ENCODE measurements around the gene COL19A1. TPM values are rescaled to one million over a fixed set of nuclear protein-coding genes. Genes with fewer than 3 reads are reported as not detected.

Gene COL19A1
- polyA plus RNA-seq, 1 donor (not counting 4 experiments of a cell fraction or from before 2014, with no cell fraction given) = not detected

GRCh38 chr6:70225055-70225454, 358.7 kb downstream of the COL19A1 start:
- no peak for TF ChIP-seq CTCF (optimal IDR thresholded peaks at IDR 0.05 in 1 of 3, IDR thresholded peaks at IDR 0.05 in 1 of 3, conservative IDR thresholded peaks at IDR 0.05 in 1 of 3; ENCODE audit: extremely low read depth in 1 of 3, insufficient read depth in 2 of 3, low read length in 3 of 3)
- no peak for TF ChIP-seq EZH2 (IDR thresholded peaks at IDR 0.05; ENCODE audit: low read length)
- peaks cover 17% of the 10 kb centered on the region for H3K27me3 ChIP-seq (ENCODE audit: control insufficient read depth, extremely low read depth, insufficient read depth, low read length)
- H3K36me3 ChIP-seq (ENCODE audit: control insufficient read depth in 2 of 2, extremely low read depth in 1 of 2, insufficient read depth in 2 of 2, low read length in 2 of 2) = no peaks in the 10 kb centered on the region
- H3K79me2 ChIP-seq (ENCODE audit: control insufficient read depth, insufficient read depth, low read length) = no peaks in the 10 kb centered on the region
- DNase-seq (ENCODE audit: low read depth, low spot score) (no peak), FAIRE-seq (no peak)
- H2AFZ ChIP-seq (ENCODE audit: control insufficient read depth, low read length) = no peak overlapping the region
- no peaks in the 10 kb centered on the region for H3K9me1 ChIP-seq (ENCODE audit: control insufficient read depth, extremely low read depth, insufficient read depth, low read length)
- no peak overlapping the region for H3K4me3 ChIP-seq (ENCODE audit: control insufficient read depth in 2 of 3, extremely low read depth in 1 of 3, insufficient read depth in 2 of 3, low read depth in 1 of 3, low read length in 3 of 3)
- no peak overlapping the region for H3K9ac ChIP-seq (ENCODE audit: control insufficient read depth, extremely low read depth, insufficient read depth, low read length)
- H3K4me1 ChIP-seq (ENCODE audit: control insufficient read depth, extremely low read depth, insufficient read depth, low read length) = no peaks in the 10 kb centered on the region
- dilution Hi-C loops (cut with MboI; ENCODE audit: extremely low pct_ligation_motif_present, low sequenced_read_pairs) = no loop called here
- no peak overlapping the region for H3K4me2 ChIP-seq (ENCODE audit: control insufficient read depth, extremely low read depth, insufficient read depth, low read depth, low read length)
- H4K20me1 ChIP-seq (ENCODE audit: control insufficient read depth, extremely low read depth, insufficient read depth, low read length) = no peaks in the 10 kb centered on the region
- no peaks in the 10 kb centered on the region for H3K9me3 ChIP-seq (ENCODE audit: control insufficient read depth, low read depth, low read length)
- H3K27ac ChIP-seq (ENCODE audit: control insufficient read depth, insufficient read depth, low read length) = no peak overlapping the region

- Histone ChIP-seq H3K4me2 (ENCODE audit: control insufficient read depth, extremely low read depth, insufficient read depth, low read depth, low read length) (no peak overlapping the region), H3K4me3 (ENCODE audit: control insufficient read depth in 2 of 3, extremely low read depth in 1 of 3, insufficient read depth in 2 of 3, low read depth in 1 of 3, low read length in 3 of 3) (no peak overlapping the region), H3K36me3 (ENCODE audit: control insufficient read depth in 2 of 2, extremely low read depth in 1 of 2, insufficient read depth in 2 of 2, low read length in 2 of 2) (no peaks in the 10 kb centered on the region), H3K27me3 (ENCODE audit: control insufficient read depth, extremely low read depth, insufficient read depth, low read length) (peaks cover 9% of the 10 kb centered on the region), H2AFZ (ENCODE audit: control insufficient read depth, low read length) (no peak overlapping the region), H3K9me3 (ENCODE audit: control insufficient read depth, low read depth, low read length) (no peaks in the 10 kb centered on the region), H3K79me2 (ENCODE audit: control insufficient read depth, insufficient read depth, low read length) (no peaks in the 10 kb centered on the region), H4K20me1 (ENCODE audit: control insufficient read depth, extremely low read depth, insufficient read depth, low read length) (no peaks in the 10 kb centered on the region), H3K4me1 (ENCODE audit: control insufficient read depth, extremely low read depth, insufficient read depth, low read length) (no peaks in the 10 kb centered on the region), H3K9me1 (ENCODE audit: control insufficient read depth, extremely low read depth, insufficient read depth, low read length) (no peaks in the 10 kb centered on the region), H3K27ac (ENCODE audit: control insufficient read depth, insufficient read depth, low read length) (no peak overlapping the region), H3K9ac (ENCODE audit: control insufficient read depth, extremely low read depth, insufficient read depth, low read length) (no peak overlapping the region)
- no peak for TF ChIP-seq CTCF (optimal IDR thresholded peaks at IDR 0.05 in 1 of 3, IDR thresholded peaks at IDR 0.05 in 1 of 3, conservative IDR thresholded peaks at IDR 0.05 in 1 of 3; ENCODE audit: extremely low read depth in 1 of 3, insufficient read depth in 2 of 3, low read length in 3 of 3)
- TF ChIP-seq EZH2 (IDR thresholded peaks at IDR 0.05; ENCODE audit: low read length) = no peak
- DNase-seq (ENCODE audit: low read depth, low spot score) (no peak), FAIRE-seq (no peak)
- dilution Hi-C loops (cut with MboI; ENCODE audit: extremely low pct_ligation_motif_present, low sequenced_read_pairs) = no loop called here
Observed at GRCh38 chr6:70231311-70231710, 365.0 kb downstream of the COL19A1 start.

All from keratinocyte (primary cell).